ENCODE results near the gene ZNF585A. TPM values are rescaled to one million over a fixed set of nuclear protein-coding genes. Genes with fewer than 3 reads are reported as not detected.

Gene ZNF585A
- total and polyA plus RNA-seq, 2 of the 8 experiments (the other 6 are each of a cell fraction or from before 2014, with no cell fraction given) = 4.5 to 8.3 TPM

- H4K91ac ChIP-seq (replicated peaks; ENCODE audit: insufficient read length, low read length) = no peak overlapping the region
- TF ChIP-seq MAX (IDR thresholded peaks at IDR 0.05) (no peak), BCL11A (IDR thresholded peaks at IDR 0.05; ENCODE audit: low read depth in 2 of 2, low read length in 2 of 2) (no peak), RXRA (IDR thresholded peaks at IDR 0.05; ENCODE audit: insufficient read depth, low read depth, low read length) (no peak)
- H3K23me2 ChIP-seq (ENCODE audit: low read depth, low read length) = no peaks in the 10 kb centered on the region
- H2BK120ac ChIP-seq (replicated peaks; ENCODE audit: low read depth, low read length) = no peak overlapping the region
- no peak overlapping the region for H3K4ac ChIP-seq (replicated peaks; ENCODE audit: insufficient read length, low read depth, low read length)
- H3K27me3 ChIP-seq (replicated peaks in 1 of 4; ENCODE audit: control insufficient read depth in 3 of 4, extremely low read depth in 1 of 4, insufficient read depth in 3 of 4, low read length in 3 of 4) = no peaks in the 10 kb centered on the region
- no peak overlapping the region for H3K18ac ChIP-seq (ENCODE audit: extremely low read depth, low read length)
- peaks cover 0 to 30% (median 9%) of the 10 kb centered on the region in 4 experiments; a peak in 7 of 8 replicates for H3K36me3 ChIP-seq (ENCODE audit: control insufficient read depth in 2 of 4, insufficient read depth in 4 of 4, low read length in 3 of 4)
- no peak overlapping the region for H3K14ac ChIP-seq (ENCODE audit: insufficient read length)
- no peak overlapping the region for H2BK12ac ChIP-seq (ENCODE audit: low read depth, low read length)
- no peak overlapping the region for H3K23ac ChIP-seq (ENCODE audit: insufficient read length)
- ChIA-PET POLR2A (ENCODE audit: partially characterized antibody) (no interaction called here), CTCF (ENCODE audit: partially characterized antibody) (no interaction called here)
- no peak overlapping the region for H2BK15ac ChIP-seq (ENCODE audit: low read length)
- no peaks in the 10 kb centered on the region for H3K79me1 ChIP-seq (ENCODE audit: low read depth, low read length)
- no peak for FAIRE-seq
- H3K56ac ChIP-seq (replicated peaks; ENCODE audit: insufficient read length, low read depth, low read length) = no peak overlapping the region
- no peaks in the 10 kb centered on the region for H3K4me1 ChIP-seq (replicated peaks in 1 of 4; ENCODE audit: control insufficient read depth in 3 of 4, insufficient read depth in 4 of 4, low read length in 3 of 4)
- no peak overlapping the region for H3K4me2 ChIP-seq (ENCODE audit: insufficient read depth in 1 of 2, low read depth in 2 of 2, low read length in 2 of 2)
- H3K4me3 ChIP-seq (ENCODE audit: extremely low read depth in 1 of 4, insufficient read depth in 2 of 4, low read depth in 3 of 4, low read length in 4 of 4) = no peak overlapping the region
- H3K79me2 ChIP-seq (ENCODE audit: control insufficient read depth in 1 of 2, insufficient read depth in 2 of 2, low read length in 2 of 2) = no peaks in the 10 kb centered on the region
- H4K20me1 ChIP-seq (replicated peaks in 1 of 2; ENCODE audit: control insufficient read depth in 1 of 2, insufficient read depth in 2 of 2, low read length in 2 of 2) = no peaks in the 10 kb centered on the region
- H3K9ac ChIP-seq (replicated peaks in 1 of 4; ENCODE audit: extremely low read depth in 1 of 4, low read depth in 3 of 4, low read length in 3 of 4) = no peak overlapping the region
- peaks cover 53 to 64% of the 10 kb centered on the region in 2 experiments for H3K9me3 ChIP-seq (ENCODE audit: insufficient read depth in 2 of 2, low read depth in 1 of 2, low read length in 1 of 2)
- no peak overlapping the region for H2AFZ ChIP-seq (ENCODE audit: low read length)
- 96% methylated on average over 3 of the region's 3 CpGs; no CpG with 5 or more reads in 1 of the 2 experiments for WGBS, 2 experiments (ENCODE audit: extremely low coverage in 1 of 2, insufficient coverage in 1 of 2, insufficient read length in 1 of 2, insufficient replicate concordance in 2 of 2, low coverage in 1 of 2, low lambda C conversion rate in 2 of 2, missing lambda C conversion rate in 1 of 2)
- DNase-seq (ENCODE audit: low read depth in 1 of 2, low spot score in 2 of 2) = no peak
- H2BK20ac ChIP-seq (ENCODE audit: low read length) = no peak overlapping the region
- H2AK5ac ChIP-seq (ENCODE audit: low read depth, low read length) = no peak overlapping the region
- H4K8ac ChIP-seq (ENCODE audit: extremely low read depth, insufficient read depth, low read length) = no peak overlapping the region
- no peak overlapping the region for H4K5ac ChIP-seq (ENCODE audit: insufficient read length, low read depth, low read length)
- H2BK5ac ChIP-seq (ENCODE audit: low read depth, low read length) = no peak overlapping the region
- H3K27ac ChIP-seq (ENCODE audit: low read depth, low read length) = no peak overlapping the region
These were observed 24.3 kb downstream of the ZNF585A start for GRCh38 chr19:37148214-37148613.

All from H1 (cell line).